Activated CD4-positive, alpha-beta T cell treated with anti-CD3 and anti-CD28 coated beads for 24 hours (primary cell): ENCODE results near the gene ADGRL3.

Source experiments
- DNase-seq, 2 donors: peaks; one replicate each; pipeline ENCODE4 v3.0.0-alpha.2; 2020; ENCODE audit warnings: low read depth in 2 of 2

Gene ADGRL3

DNA sequence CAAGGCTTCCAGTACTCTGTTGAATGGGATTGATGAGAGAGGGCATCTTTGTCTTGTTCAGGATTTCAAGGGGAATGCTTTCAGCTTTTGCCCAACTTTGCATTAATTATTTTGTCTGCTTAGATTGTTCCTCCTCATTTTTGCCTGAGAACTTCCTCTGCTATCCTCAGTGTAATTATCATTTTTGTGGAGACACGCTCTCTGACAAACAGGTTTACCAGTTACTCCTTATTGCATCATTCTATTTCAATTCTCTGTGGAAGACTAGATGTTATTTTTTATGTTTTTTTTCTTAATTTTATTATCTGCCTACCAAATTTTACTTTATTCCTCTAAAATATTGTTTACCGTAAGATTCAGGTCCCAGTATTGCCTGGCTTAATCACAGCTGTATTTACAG lies 349.2 kb downstream of the ADGRL3 start:
- DNase-seq = no peak

DNA sequence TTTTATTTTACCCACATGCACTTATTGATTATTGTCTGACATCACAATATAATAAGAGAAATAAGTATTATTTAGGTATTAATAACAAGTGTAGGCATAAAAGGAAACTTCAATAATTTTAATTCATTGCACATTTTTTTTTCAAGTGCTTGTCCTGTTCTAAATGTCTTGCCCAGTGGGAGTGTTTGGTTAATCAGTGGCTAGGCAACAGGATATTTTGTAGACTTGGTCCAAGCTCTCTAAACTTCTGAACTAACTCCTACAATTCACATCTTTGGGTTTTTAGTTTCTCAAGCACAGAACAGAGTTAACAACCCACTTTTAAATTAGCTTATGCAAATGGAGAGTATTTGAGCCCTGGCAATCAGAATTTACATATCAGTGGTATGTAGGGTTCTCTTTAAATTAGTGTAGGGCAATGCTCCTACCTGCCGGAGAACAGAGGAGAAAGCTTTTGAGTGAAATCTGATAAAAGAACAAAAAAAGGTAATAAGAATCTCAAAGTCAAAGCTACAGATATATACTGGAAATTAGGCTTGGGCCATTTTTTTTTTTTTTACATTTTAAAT lies 353.5 kb downstream of the ADGRL3 start:
- no peak for DNase-seq

- no peak for DNase-seq
These were observed 355.7 kb downstream of the ADGRL3 start for GRCh38 chr4:61555789-61556188.

GRCh38 chr4:61556277-61556676 lies 356.2 kb downstream of the ADGRL3 start:
- DNase-seq = no peak

DNA sequence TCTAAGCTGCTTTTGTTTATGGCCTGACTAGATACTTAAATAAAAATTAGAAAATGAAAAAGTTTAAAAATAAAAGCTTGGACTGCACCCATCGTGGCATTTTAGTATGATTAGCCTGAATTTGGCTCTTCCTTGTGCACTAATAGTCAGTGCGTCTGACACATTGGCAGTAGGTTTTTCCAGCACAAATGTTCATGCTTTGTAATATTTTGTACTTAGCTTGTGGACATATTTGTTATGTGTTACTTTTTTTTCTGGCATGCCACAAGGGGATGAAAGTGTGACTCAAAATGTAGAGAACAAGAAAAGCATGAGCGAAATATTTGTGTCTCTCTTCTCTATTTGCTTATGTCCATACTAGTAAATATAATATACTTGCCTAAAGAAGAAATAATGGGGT lies 359.3 kb downstream of the ADGRL3 start:
- no peak for DNase-seq

GRCh38 chr4:61561028-61561427 lies 360.9 kb downstream of the ADGRL3 start:
- no peak for DNase-seq

- DNase-seq = no peak
These were observed 371.8 kb downstream of the ADGRL3 start for GRCh38 chr4:61571761-61572559.

GRCh38 chr4:61575796-61576195 lies 375.7 kb downstream of the ADGRL3 start:
- no peak for DNase-seq

DNA sequence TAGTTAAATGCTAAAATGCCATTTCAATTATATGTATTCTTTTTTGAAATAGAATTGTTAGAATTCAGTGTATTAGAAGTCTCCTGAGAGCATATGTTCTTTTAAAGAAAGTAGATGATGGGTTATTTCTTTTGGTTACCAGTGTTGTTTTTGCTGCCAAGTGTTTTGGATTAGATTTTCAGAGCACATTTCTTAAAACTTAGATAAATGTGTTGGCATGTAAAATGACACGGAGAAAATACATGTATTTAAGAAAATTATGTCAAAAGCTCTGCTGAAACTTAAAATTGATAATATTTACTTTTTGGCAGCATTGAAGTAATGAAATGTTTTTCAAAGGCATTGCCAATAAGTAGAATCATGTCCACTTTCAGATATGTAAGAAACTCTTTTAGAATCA lies 379.7 kb downstream of the ADGRL3 start:
- no peak for DNase-seq

DNA sequence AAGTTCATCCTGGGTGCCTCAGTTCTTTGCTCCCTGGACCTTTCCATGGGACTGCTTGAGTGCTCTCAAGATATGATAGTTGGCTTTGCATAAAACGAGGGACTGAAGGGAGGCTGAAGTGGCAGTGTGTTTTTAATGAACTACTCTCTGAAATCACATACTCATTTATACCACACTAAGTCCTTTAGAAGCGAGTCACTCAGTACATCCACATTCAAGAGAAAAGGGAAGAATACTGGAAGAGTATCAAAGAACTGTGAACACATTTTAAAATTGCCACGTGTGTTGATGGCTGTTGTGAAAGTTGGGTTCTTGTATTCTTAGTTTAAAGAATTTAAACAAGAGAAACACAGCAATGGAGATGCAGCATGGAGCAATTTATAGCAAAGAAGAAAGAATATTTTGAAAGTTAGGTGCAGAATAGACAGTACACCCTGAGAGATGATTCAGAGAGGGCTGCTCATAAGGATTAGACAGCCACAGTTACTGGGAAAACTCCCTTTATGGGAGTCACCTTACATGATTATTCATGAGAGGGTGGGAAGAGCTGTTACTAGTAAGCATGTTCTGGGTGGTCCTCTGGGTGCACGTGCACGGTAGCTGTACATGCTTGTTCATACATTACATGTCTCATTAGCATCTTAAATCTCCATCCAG lies 380.7 kb downstream of the ADGRL3 start:
- no peak for DNase-seq

DNA sequence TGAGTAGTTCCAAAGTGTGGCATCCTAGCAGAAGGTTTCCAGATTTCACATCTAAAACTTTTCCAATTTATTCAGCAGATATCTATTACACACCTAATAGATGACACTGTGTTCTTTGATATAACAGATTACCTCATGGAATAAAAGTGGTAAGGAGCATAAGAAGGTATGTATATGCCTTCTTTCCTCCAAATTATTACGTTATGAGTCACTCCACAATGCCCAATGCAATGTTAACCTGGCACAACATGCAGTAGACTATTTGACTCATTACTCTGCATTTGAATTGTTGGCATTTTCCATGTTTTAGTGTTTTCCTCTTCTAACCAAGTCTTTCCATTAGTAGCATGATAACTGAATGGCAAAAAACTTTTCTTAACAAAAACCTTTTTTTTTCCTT lies 383.6 kb downstream of the ADGRL3 start:
- no peak for DNase-seq

- DNase-seq = no peak
These were observed 388.7 kb downstream of the ADGRL3 start for GRCh38 chr4:61588621-61589402.

GRCh38 chr4:61590881-61591280 lies 390.8 kb downstream of the ADGRL3 start:
- no peak for DNase-seq

- DNase-seq = no peak
These were observed 396.6 kb downstream of the ADGRL3 start for GRCh38 chr4:61596606-61597340.

DNA sequence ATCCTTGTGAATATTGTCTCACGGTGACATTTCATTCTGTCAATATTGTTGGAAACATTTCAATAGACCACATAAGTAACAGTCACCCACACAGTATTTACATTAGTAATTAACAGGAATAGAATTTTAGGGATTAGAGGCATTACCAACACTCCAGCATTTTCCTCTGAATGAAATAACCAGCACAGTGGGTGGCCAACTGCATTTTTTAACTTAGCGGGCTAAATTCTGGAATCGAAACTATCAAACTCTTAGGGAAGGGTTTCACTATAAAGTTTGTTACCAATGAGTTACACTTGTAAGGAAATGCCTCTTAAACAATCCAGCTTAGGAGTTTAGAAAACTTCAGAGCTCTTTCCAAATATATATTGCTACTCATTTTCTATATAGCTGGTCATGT lies 403.0 kb downstream of the ADGRL3 start:
- DNase-seq = no peak

- DNase-seq = no peak
These were observed 403.9 kb downstream of the ADGRL3 start for GRCh38 chr4:61604054-61604453.

DNA sequence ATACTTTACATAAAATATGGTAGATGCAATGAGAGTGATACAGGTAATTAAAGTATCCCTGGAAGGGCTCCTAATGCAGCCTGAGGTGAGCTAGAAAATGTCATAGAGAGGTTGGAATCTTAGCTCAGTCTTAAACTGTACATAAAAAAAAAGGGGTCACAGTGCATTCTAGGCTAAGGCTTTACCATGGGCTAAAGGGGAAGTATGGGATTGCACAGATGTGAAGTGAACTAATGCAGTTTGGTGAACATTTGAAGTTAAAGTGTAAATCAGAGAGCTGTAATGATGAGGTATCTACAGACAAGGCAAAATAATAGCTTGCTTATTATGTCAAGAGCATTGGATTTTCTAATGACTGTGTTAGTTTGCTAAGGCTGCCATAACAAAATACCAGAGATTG lies 405.9 kb downstream of the ADGRL3 start:
- DNase-seq = no peak

DNA sequence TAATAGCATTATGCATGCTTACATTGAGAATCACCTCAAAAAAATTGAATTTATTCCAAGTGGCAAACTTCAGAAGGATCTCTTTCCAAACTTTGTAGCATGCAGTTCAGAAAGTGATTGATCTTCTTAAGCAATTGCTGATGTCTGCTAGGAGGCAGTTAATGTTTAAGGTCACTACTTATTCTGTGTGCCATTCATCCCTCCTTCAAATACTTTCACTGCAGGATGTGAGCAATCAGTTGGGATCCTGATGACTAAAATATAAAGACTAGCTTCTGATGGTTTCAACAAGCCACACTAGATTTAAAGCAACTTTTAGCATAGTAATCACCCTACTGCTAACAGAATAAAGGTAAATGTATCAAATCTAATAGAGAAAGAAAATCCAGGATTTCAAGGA lies 414.1 kb downstream of the ADGRL3 start:
- no peak for DNase-seq

GRCh38 chr4:61619528-61619927 lies 419.4 kb downstream of the ADGRL3 start:
- no peak for DNase-seq

GRCh38 chr4:61628282-61628681 lies 428.2 kb downstream of the ADGRL3 start:
- DNase-seq = no peak

DNA sequence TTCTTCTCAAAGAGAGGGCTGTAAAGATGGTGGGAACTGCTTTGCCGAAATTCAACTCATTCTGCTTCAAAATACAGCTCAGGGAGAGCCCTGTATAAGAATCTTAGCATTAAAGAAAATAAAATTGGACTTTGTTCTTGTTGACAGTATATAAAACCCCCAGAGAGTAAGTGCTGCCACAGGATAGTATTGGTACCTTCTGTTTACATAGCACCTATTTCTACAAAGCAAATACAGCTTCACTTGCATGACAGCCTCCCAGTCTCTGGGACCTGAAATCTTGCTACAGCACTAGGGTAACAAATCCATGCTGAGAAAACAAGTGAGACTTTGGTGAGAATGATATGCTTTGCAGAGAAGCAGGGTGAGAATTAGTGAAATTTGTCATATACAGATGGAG lies 428.6 kb downstream of the ADGRL3 start:
- DNase-seq = no peak

GRCh38 chr4:61630548-61630947 lies 430.4 kb downstream of the ADGRL3 start:
- no peak for DNase-seq
